Endothelial cell of umbilical vein (primary cell): ENCODE measurements around the gene C15orf39. TPM values are rescaled to one million over a fixed set of nuclear protein-coding genes. Genes with fewer than 3 reads are reported as not detected.

ENCODE experiments used
- Bru-seq: library from RNA; stranded (reverse); fragments of 400-500 nt; gene quantifications from one replicate; lab custom pipeline; 2021; lab: Mats Ljungman, UMichigan
- BruChase-seq, 2 experiments: library from RNA; stranded (reverse); fragments of 400-500 nt; gene quantifications; one replicate each; lab custom pipeline; 2021; lab: Mats Ljungman, UMichigan
- BruUV-seq: library from RNA; stranded (reverse); fragments of 400-500 nt; replicated peaks from 2 replicates; lab custom pipeline; 2021; lab: Mats Ljungman, UMichigan
- CTCF ChIA-PET: fragments of 300-600, 350-600 bp; sonication (Branson Sonifier 250); formaldehyde crosslinking; loops from one replicate; lab custom pipeline; 2021; ENCODE audit warnings: antibody characterized with exemption, inconsistent platforms; lab: Charles Lee
- POLR2A ChIA-PET: fragments of 300-600, 350-600 bp; sonication (Branson Sonifier 250); formaldehyde crosslinking; loops from one replicate; lab custom pipeline; 2021; ENCODE audit warnings: antibody characterized with exemption, inconsistent platforms; lab: Charles Lee
- DNase-seq: peaks from one replicate; pipeline ENCODE4 v3.0.0-alpha.2; 2011; ENCODE audit warnings: low read depth, low spot score
- FAIRE-seq: peaks from 2 replicates; lab custom pipeline; 2011; peaks lifted over from hg19 to GRCh38; lab: Jason Lieb, UNC
- H2AFZ ChIP-seq: 2 replicates; pipeline ENCODE4 v1.6.0; 2012; ENCODE audit warnings: low read depth, low read length, control low read depth, inconsistent platforms
- H3K27ac ChIP-seq: 2 replicates; pipeline ENCODE4 v1.5.1; 2011; ENCODE audit warnings: low read depth, mild to moderate bottlenecking, control low read depth, low read length, moderate library complexity; ENCODE audit not compliant: insufficient read depth
- H3K27me3 ChIP-seq, 2 experiments: 2 replicates each; pipeline versions ENCODE4 v1.6.0 to v1.6.1; 2011; ENCODE audit warnings: low read length in 2 of 2, mixed read lengths in 1 of 2; ENCODE audit not compliant: control insufficient read depth in 2 of 2, insufficient read depth in 2 of 2
- H3K36me3 ChIP-seq, 2 experiments: 2 replicates in 1 of 2; 3 replicates in 1 of 2; pipeline ENCODE4 v1.5.1; 2011; ENCODE audit warnings: low read length in 2 of 2, mild to moderate bottlenecking in 1 of 2, moderate library complexity in 1 of 2; ENCODE audit not compliant: control insufficient read depth in 2 of 2, insufficient read depth in 2 of 2; ENCODE audit errors: extremely low read depth in 1 of 2
- H3K4me1 ChIP-seq: 3 replicates; pipeline ENCODE4 v1.5.1; 2011; ENCODE audit warnings: mild to moderate bottlenecking, low read length; ENCODE audit not compliant: control insufficient read depth, insufficient read depth; ENCODE audit errors: extremely low read depth
- H3K4me2 ChIP-seq: 2 replicates; pipeline ENCODE4 v1.6.1; 2011; ENCODE audit warnings: low read length, control low read depth, mixed read lengths; ENCODE audit not compliant: insufficient read depth
- H3K4me3 ChIP-seq, 3 experiments: fragments of 200-600 bp in 1 of 3; sonication (generic), shearing (Covaris generic) in 1 of 3; replicated peaks in 1 of 3; 2 replicates each; pipeline ENCODE4 v1.5.1; 2011 to 2016; ENCODE audit warnings: control low read depth in 3 of 3, low read length in 3 of 3, mild to moderate bottlenecking in 2 of 3, inconsistent platforms in 1 of 3, low read depth in 1 of 3, moderate library complexity in 1 of 3; ENCODE audit not compliant: insufficient read depth in 1 of 3
- H3K79me2 ChIP-seq: 2 replicates; pipeline ENCODE4 v1.6.0; 2012; ENCODE audit warnings: low read length, inconsistent platforms; ENCODE audit not compliant: control insufficient read depth, insufficient read depth
- H3K9ac ChIP-seq: replicated peaks from 2 replicates; pipeline ENCODE3; 2011; ENCODE audit warnings: low read length, control low read depth; ENCODE audit not compliant: insufficient read depth; ENCODE audit errors: extremely low read depth
- H3K9me1 ChIP-seq: replicated peaks from 3 replicates; pipeline ENCODE4 v1.6.0; 2011; ENCODE audit warnings: mild to moderate bottlenecking, low read length; ENCODE audit not compliant: control insufficient read depth, insufficient read depth; ENCODE audit errors: extremely low read depth
- H3K9me3 ChIP-seq: replicated peaks from 2 replicates; pipeline ENCODE4 v1.5.1; 2012; ENCODE audit warnings: low read length, inconsistent platforms; ENCODE audit not compliant: control insufficient read depth, insufficient read depth
- H4K20me1 ChIP-seq: replicated peaks from 2 replicates; pipeline ENCODE3; 2011; ENCODE audit warnings: mild to moderate bottlenecking, low read length; ENCODE audit not compliant: control insufficient read depth, insufficient read depth; ENCODE audit errors: extremely low read depth
- CTCF ChIP-seq, 2 donors: IDR thresholded peaks; 1 replicate in 1 of 2; 2 replicates in 1 of 2; pipeline ENCODE4 v1.5.1; 2011; ENCODE audit warnings: low read length in 2 of 2, mild to moderate bottlenecking in 2 of 2, moderate library complexity in 2 of 2, control low read depth in 1 of 2, inconsistent platforms in 1 of 2, low read depth in 1 of 2; ENCODE audit not compliant: insufficient read depth in 1 of 2; ENCODE audit errors: extremely low read depth in 1 of 2
- EZH2 ChIP-seq: IDR thresholded peaks from 2 replicates; pipeline ENCODE4 v1.6.1; 2012; ENCODE audit warnings: borderline replicate concordance, low read depth, mild to moderate bottlenecking, moderate library complexity, low read length, inconsistent platforms; ENCODE audit not compliant: severe bottlenecking
- FOS ChIP-seq: IDR thresholded peaks from 2 replicates; pipeline ENCODE4 v1.6.1; 2011; ENCODE audit warnings: mild to moderate bottlenecking, low read length, moderate library complexity, borderline replicate concordance; ENCODE audit not compliant: insufficient read depth
- GATA2 ChIP-seq: IDR thresholded peaks from 2 replicates; pipeline ENCODE4 v1.7.0; 2011; ENCODE audit warnings: low read depth, mild to moderate bottlenecking, moderate library complexity, mixed read lengths, low read length; ENCODE audit not compliant: insufficient read length, insufficient read depth
- JUN ChIP-seq: IDR thresholded peaks from 2 replicates; pipeline ENCODE4 v1.6.1; 2011; ENCODE audit warnings: borderline replicate concordance, low read depth; ENCODE audit not compliant: insufficient read length, insufficient read depth
- MAX ChIP-seq: IDR thresholded peaks from 2 replicates; pipeline ENCODE4 v1.6.1; 2011; ENCODE audit not compliant: insufficient read depth, insufficient read length
- MYC ChIP-seq: IDR thresholded peaks from one replicate; pipeline ENCODE4 v1.6.1; 2011; ENCODE audit warnings: mild to moderate bottlenecking, low read depth, low read length
- POLR2A ChIP-seq: IDR thresholded peaks from 2 replicates; pipeline ENCODE4 v1.6.1; 2012; ENCODE audit warnings: low read depth, mild to moderate bottlenecking, control low read depth, low read length
- POLR2AphosphoS5 ChIP-seq: IDR thresholded peaks from 2 replicates; pipeline ENCODE4 v1.6.1; 2012; ENCODE audit warnings: low read depth, mild to moderate bottlenecking, control low read depth, low read length, moderate library complexity; ENCODE audit not compliant: insufficient read depth
- dilution Hi-C: fragments of 300-500 bp; cut with MboI; formaldehyde crosslinking; loops from one replicate; pipeline ENCODE4 v1.15.0; 2019; ENCODE audit warnings: low sequenced_read_pairs; ENCODE audit not compliant: extremely low pct_ligation_motif_present
- intact Hi-C: fragments of 100-400 bp; cut with micrococcal nuclease; formaldehyde crosslinking; loops from one replicate; pipeline ENCODE4 v1.10.0; 2022
- long read RNA-seq: library from polyadenylated mRNA; stranded (forward); transcript quantifications from one replicate; pipeline ENCODE4 v2.0.0, GENCODE V29; 2021
- polyA minus RNA-seq, 3 experiments: library from RNA; depleted of rRNA, polyadenylated mRNA; stranded (reverse); fragments of >200 nt; gene quantifications; 1 replicate in 1 of 3; 2 replicates in 2 of 3; pipeline ENCODE4 v1.2.3, GENCODE V29; 2011
- polyA plus RNA-seq, 4 experiments: library from polyadenylated mRNA; depleted of rRNA in 3 of 4; stranded (reverse) in 3 of 4; unstranded in 1 of 4; fragments of >200 nt; gene quantifications; 2 replicates each; pipeline versions ENCODE4 v1.2.1 to v1.2.3, GENCODE V29; 2011 to 2012; ENCODE audit warnings: missing spikeins in 1 of 4
- total RNA-seq: library from RNA; stranded (reverse); gene quantifications from 2 replicates; pipeline ENCODE4 v1.2.3, GENCODE V29; 2021

C15orf39 gene
- total RNA-seq, result 33.6 and 36.1 TPM in 2 replicates
- 13.9 and 14.8 TPM in 2 replicates for polyA plus RNA-seq
- 11.0 and 11.6 TPM in 2 replicates for polyA plus RNA-seq (2011; cell fraction: cytosol; rRNA removed)
- 25.7 and 27.0 TPM in 2 replicates for polyA plus RNA-seq (2011; cell fraction: nucleus; rRNA removed)
- 16.2 and 16.7 TPM in 2 replicates for polyA plus RNA-seq (2012)
- 16.5 and 23.2 TPM in 2 replicates for polyA minus RNA-seq
- 19.4 TPM for polyA minus RNA-seq (2011; cell fraction: cytosol; rRNA and poly(A)+ RNA removed)
- polyA minus RNA-seq (2011; cell fraction: nucleus; rRNA and poly(A)+ RNA removed), result 43.2 and 47.6 TPM in 2 replicates
- Bru-seq, nascent RNA, result percentile 71 among the genes with signal in this experiment
- percentile 57 among the genes with signal in this experiment for BruChase-seq, experiment 1, labeled RNA remaining after a 6-hour chase
- BruChase-seq, experiment 2, labeled RNA remaining after a 2-hour chase, result percentile 73 among the genes with signal in this experiment
- long read RNA-seq, full-length matches to known transcripts, result 19 of 42 reads
- long read RNA-seq, partial matches to known transcripts, result 16 of 42 reads
- long read RNA-seq, other reads (novel, unspliced or antisense), result 7 of 42 reads

GRCh38 chr15:75201616-75202250 lies at the start of gene C15orf39:
Gene C15orf39 (plus strand): TSS chr15:75201882. CDS start chr15:75206049, 4,167 bp downstream.
- Histone ChIP-seq H3K27me3 (no peaks in the 10 kb centered on the region), H3K4me1 (peaks cover 27% of the 10 kb centered on the region), H3K36me3 (peaks cover 0 to 11% of the 10 kb centered on the region in 2 experiments), H3K9ac (peak within 1 kb of the TSS; percentile 98), H3K9me3 (no peaks in the 10 kb centered on the region), H2AFZ (peak within 1 kb of the TSS; percentile 65), H3K4me2 (peak within 1 kb of the TSS; percentile 54), H3K9me1 (no peaks in the 10 kb centered on the region), H3K27ac (peak within 1 kb of the TSS; percentile 79), H3K4me3 (peak within 1 kb of the TSS; percentile 65 to 98 (median 82)), H3K79me2 (peaks cover 50% of the 10 kb centered on the region), H4K20me1 (peaks cover 4% of the 10 kb centered on the region)
- CTCF ChIA-PET, result interaction anchor here (0.7 to 3.8 kb wide), 25 partner anchors 10 to 207 kb away, joined by 3 to 122 read pairs (median 5); partner anchors contain the start of genes PPCDC and SCAMP5
- intact Hi-C loops, result loop anchor here (1.0 to 10.0 kb wide), 2 partner anchors 96 to 427 kb away; no protein-coding TSS in a partner anchor
- TF ChIP-seq JUN (no peak), FOS (no peak), EZH2 (no peak), POLR2A (peak; percentile 95), MAX (no peak), CTCF (IDR thresholded peaks at IDR 0.05; ENCODE audit: extremely low read depth in 1 of 2, insufficient read depth in 1 of 2, low read depth in 1 of 2, low read length in 2 of 2) (peak; percentile 66 to 92), POLR2AphosphoS5 (peak; percentile 92), GATA2 (no peak), MYC (no peak)
- peak; percentile 76 for DNase-seq
- dilution Hi-C loops, result no loop called here
- POLR2A ChIA-PET, result interaction anchor here (0.5 to 1.8 kb wide), 10 partner anchors 26 to 563 kb away, joined by 3 to 20 read pairs (median 4); partner anchors contain the start of gene PPCDC
- BruUV-seq, result TSS peak; percentile 11
- peak; percentile 40 for FAIRE-seq
